GM06990 (cell line): ENCODE measurements around the gene FAM210B.
"Not testable (repeated sequence)": the region's sequence is repeated elsewhere in the genome, so short reads cannot be mapped to it uniquely, and the experiment has no call there.

Experiments
- DNase-seq: peaks from one replicate; pipeline ENCODE4 v3.0.0-alpha.2; 2011; ENCODE audit not compliant: insufficient read length; ENCODE audit errors: extremely low read depth
- H3K27me3 ChIP-seq: replicated peaks from 2 replicates; pipeline ENCODE4 v1.6.0; 2011; ENCODE audit warnings: low read length; ENCODE audit not compliant: control insufficient read depth, insufficient read depth
- H3K36me3 ChIP-seq: 2 replicates; pipeline ENCODE4 v1.5.1; 2011; ENCODE audit warnings: low read length; ENCODE audit not compliant: control insufficient read depth, insufficient read depth
- H3K4me3 ChIP-seq: replicated peaks from 2 replicates; pipeline ENCODE4 v1.5.1; 2011; ENCODE audit warnings: low read depth, mild to moderate bottlenecking, control low read depth, low read length
- TF ChIP-seq, protein P1 (sequence below): IDR thresholded peaks from 2 replicates; pipeline ENCODE4 v1.5.1; 2011; ENCODE audit warnings: low read length, control low read depth, mild to moderate bottlenecking, inconsistent platforms; ENCODE audit not compliant: insufficient read depth, poor library complexity, severe bottlenecking

Gene FAM210B

DNA sequence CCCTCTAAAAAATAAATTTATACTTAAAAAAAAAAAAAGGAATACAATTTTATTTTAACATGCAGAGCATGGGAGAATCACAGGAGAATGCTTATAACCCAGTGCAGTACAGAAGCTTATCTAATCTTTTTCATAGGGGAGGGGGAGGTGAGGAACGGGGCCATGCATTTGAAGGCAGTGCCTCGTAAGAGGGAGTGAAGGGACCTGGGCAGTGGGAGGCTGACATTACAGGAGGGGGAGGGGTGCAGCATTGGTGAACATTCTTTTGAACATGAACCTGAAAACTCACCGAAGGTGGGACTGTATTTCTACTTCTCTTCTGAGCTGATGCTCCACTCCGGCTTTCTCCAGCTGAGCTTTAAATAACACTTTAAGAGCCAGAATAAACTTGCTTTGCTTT is 23.9 kb downstream of the FAM210B start:
- Histone ChIP-seq H3K4me3 (no peak overlapping the region), H3K36me3 (peaks cover 16% of the 10 kb centered on the region), H3K27me3 (no peaks in the 10 kb centered on the region)
- no peak for DNase-seq
- TF ChIP-seq, protein P1, sequence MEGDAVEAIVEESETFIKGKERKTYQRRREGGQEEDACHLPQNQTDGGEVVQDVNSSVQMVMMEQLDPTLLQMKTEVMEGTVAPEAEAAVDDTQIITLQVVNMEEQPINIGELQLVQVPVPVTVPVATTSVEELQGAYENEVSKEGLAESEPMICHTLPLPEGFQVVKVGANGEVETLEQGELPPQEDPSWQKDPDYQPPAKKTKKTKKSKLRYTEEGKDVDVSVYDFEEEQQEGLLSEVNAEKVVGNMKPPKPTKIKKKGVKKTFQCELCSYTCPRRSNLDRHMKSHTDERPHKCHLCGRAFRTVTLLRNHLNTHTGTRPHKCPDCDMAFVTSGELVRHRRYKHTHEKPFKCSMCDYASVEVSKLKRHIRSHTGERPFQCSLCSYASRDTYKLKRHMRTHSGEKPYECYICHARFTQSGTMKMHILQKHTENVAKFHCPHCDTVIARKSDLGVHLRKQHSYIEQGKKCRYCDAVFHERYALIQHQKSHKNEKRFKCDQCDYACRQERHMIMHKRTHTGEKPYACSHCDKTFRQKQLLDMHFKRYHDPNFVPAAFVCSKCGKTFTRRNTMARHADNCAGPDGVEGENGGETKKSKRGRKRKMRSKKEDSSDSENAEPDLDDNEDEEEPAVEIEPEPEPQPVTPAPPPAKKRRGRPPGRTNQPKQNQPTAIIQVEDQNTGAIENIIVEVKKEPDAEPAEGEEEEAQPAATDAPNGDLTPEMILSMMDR: no peak

- Histone ChIP-seq H3K36me3 (peaks cover 16% of the 10 kb centered on the region), H3K4me3 (no peak overlapping the region), H3K27me3 (no peaks in the 10 kb centered on the region)
- TF ChIP-seq, protein P1: no peak
- DNase-seq: no peak
These were observed 24.6 kb downstream of the FAM210B start for GRCh38 chr20:56383334-56383733.

GRCh38 chr20:56385130-56385529 is 26.4 kb downstream of the FAM210B start:
- no peak for DNase-seq
- Histone ChIP-seq H3K36me3 (peaks cover 19% of the 10 kb centered on the region), H3K27me3 (no peaks in the 10 kb centered on the region), H3K4me3 (no peak overlapping the region)
- TF ChIP-seq, protein P1: no peak

DNA sequence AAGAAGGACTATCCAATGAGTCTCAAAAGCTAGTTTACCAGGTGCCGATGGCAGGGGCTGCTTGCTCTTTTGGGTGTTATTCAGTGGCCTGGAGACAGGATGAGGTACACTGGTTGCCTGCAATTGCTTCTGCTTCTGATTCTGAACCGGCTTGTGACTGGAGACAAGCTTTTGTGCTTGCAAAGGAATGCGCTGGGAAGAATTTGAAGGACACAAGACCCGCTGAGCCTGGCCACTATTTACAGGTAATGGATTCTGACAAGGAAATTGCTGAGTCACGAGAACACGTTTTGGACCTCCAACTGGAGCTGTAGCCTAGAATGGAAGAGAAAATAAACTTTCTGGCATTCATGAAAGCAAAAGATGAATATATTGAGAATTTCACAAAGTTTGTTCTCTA is 27.4 kb downstream of the FAM210B start:
- no peak for DNase-seq
- TF ChIP-seq, protein P1: no peak
- no peak overlapping the region for H3K4me3 ChIP-seq
- no peaks in the 10 kb centered on the region for H3K27me3 ChIP-seq
- H3K36me3 ChIP-seq: peaks cover 19% of the 10 kb centered on the region

- peaks cover 14% of the 10 kb centered on the region for H3K36me3 ChIP-seq
- TF ChIP-seq, protein P1: no peak
- no peak for DNase-seq
- H3K4me3 ChIP-seq: no peak overlapping the region
- no peaks in the 10 kb centered on the region for H3K27me3 ChIP-seq
These were observed 30.1 kb downstream of the FAM210B start for GRCh38 chr20:56388882-56389281.

DNA sequence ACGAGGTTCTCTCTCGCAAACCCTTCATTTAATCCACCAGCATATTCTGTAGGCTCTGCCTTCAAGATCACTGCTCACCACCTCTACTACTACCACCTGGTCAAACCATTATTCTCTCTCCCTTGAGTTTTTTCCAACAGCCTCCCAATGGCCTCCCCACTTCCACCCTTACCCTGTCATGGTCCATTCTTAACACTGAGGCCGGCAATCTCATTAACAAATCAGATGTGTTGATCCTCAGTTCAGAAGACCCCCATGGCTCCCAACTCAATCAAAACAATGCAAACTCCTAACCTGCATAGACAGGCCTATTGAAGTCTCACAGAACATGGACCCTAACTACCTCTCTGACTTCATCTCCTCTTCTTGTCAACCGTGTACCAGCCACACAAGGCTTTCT is 31.0 kb downstream of the FAM210B start:
- DNase-seq: no peak
- TF ChIP-seq, protein P1: no peak
- Histone ChIP-seq H3K27me3 (no peaks in the 10 kb centered on the region), H3K4me3 (no peak overlapping the region), H3K36me3 (peaks cover 11% of the 10 kb centered on the region)

- peaks cover 11% of the 10 kb centered on the region for H3K36me3 ChIP-seq
- H3K4me3 ChIP-seq: peak overlapping the region; percentile 87
These were observed 31.6 kb downstream of the FAM210B start for GRCh38 chr20:56390396-56390795.

More at GRCh38 chr20:56390396-56390795, 31.6 kb downstream of the FAM210B start:
- DNase-seq, H3K27me3 ChIP-seq: not testable (repeated sequence)
